SK-N-SH (cell line): ENCODE results near the gene VIL1.

Experiments used
- EP300 ChIP-seq, 2 experiments: IDR thresholded peaks; 2 replicates each; pipeline versions ENCODE4 v1.4.0 to v1.6.1; 2012; ENCODE audit warnings: borderline replicate concordance in 1 of 2, low read depth in 1 of 2, low read length in 1 of 2
- EZH2phosphoT487 ChIP-seq: fragments of 200-600 bp; sonication (generic); IDR thresholded peaks from 2 replicates; pipeline ENCODE4 v1.6.1; 2017; ENCODE audit warnings: low read depth, mixed run types, mild to moderate bottlenecking, antibody characterized with exemption, moderate library complexity, borderline replicate concordance
- RXRA ChIP-seq: IDR thresholded peaks from 2 replicates; pipeline ENCODE4 v1.4.0; 2012; ENCODE audit warnings: low read depth, mild to moderate bottlenecking, borderline replicate concordance
- TCF12 ChIP-seq: IDR thresholded peaks from 2 replicates; pipeline ENCODE4 v1.4.0; 2012
- TF ChIP-seq, protein P1 (sequence below): fragments of 200-600 bp; sonication (generic); IDR thresholded peaks from 2 replicates; pipeline ENCODE4 v1.6.1; 2017; ENCODE audit warnings: antibody characterized with exemption, mild to moderate bottlenecking, moderate library complexity
- TF ChIP-seq, protein P2 (sequence below): fragments of 150-350 bp; IDR thresholded peaks from 2 replicates; pipeline ENCODE4 v1.6.1; 2016; ENCODE audit warnings: mild to moderate bottlenecking, low read depth, low read length
- TF ChIP-seq, protein P3 (sequence below): IDR thresholded peaks from 2 replicates; pipeline ENCODE4; 2012

DNA sequence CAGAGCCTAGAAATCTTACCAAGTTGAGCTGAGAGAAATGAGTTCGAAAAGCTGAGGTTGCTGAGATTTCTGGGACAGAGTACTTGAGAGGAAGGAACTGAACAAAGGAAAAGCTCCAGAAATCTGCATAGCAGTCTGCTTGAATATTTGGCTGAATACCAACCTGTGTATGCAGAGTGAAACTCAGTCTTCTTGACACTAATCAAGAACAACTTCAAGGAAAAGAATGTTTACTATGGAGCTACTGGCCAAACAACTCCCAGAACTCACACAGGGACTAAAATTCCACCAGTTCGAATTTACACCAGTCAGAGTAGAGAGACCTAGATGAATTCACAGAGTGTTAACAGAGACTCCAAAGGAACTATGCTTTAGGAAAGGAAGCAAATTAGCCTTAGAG, 82.7 kb downstream of the VIL1 start:
- TF ChIP-seq EZH2phosphoT487 (no peak), TCF12 (no peak), EP300 (IDR thresholded peaks at IDR 0.05; ENCODE audit: borderline replicate concordance in 1 of 2, low read depth in 1 of 2, low read length in 1 of 2) (no peak), RXRA (no peak)
- TF ChIP-seq, protein P1, sequence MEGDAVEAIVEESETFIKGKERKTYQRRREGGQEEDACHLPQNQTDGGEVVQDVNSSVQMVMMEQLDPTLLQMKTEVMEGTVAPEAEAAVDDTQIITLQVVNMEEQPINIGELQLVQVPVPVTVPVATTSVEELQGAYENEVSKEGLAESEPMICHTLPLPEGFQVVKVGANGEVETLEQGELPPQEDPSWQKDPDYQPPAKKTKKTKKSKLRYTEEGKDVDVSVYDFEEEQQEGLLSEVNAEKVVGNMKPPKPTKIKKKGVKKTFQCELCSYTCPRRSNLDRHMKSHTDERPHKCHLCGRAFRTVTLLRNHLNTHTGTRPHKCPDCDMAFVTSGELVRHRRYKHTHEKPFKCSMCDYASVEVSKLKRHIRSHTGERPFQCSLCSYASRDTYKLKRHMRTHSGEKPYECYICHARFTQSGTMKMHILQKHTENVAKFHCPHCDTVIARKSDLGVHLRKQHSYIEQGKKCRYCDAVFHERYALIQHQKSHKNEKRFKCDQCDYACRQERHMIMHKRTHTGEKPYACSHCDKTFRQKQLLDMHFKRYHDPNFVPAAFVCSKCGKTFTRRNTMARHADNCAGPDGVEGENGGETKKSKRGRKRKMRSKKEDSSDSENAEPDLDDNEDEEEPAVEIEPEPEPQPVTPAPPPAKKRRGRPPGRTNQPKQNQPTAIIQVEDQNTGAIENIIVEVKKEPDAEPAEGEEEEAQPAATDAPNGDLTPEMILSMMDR, result no peak
- TF ChIP-seq, protein P2, sequence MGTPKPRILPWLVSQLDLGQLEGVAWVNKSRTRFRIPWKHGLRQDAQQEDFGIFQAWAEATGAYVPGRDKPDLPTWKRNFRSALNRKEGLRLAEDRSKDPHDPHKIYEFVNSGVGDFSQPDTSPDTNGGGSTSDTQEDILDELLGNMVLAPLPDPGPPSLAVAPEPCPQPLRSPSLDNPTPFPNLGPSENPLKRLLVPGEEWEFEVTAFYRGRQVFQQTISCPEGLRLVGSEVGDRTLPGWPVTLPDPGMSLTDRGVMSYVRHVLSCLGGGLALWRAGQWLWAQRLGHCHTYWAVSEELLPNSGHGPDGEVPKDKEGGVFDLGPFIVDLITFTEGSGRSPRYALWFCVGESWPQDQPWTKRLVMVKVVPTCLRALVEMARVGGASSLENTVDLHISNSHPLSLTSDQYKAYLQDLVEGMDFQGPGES, result no peak
- TF ChIP-seq, protein P3, sequence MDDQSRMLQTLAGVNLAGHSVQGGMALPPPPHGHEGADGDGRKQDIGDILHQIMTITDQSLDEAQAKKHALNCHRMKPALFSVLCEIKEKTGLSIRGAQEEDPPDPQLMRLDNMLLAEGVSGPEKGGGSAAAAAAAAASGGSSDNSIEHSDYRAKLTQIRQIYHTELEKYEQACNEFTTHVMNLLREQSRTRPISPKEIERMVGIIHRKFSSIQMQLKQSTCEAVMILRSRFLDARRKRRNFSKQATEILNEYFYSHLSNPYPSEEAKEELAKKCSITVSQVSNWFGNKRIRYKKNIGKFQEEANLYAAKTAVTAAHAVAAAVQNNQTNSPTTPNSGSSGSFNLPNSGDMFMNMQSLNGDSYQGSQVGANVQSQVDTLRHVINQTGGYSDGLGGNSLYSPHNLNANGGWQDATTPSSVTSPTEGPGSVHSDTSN, result no peak
